Stimulated activated naive CD8-positive, alpha-beta T cell treated with anti-CD3 and anti-CD28 coated beads, Interleukin-15, amount 100 ng/mL, for 72 hours (primary cell): ENCODE results near the gene TRPM4.

Experiments used
- ATAC-seq: fragments of 150-1000 bp; cut with Tn5 transposase; 2 replicates; pipeline ENCODE4 v1.10.0; 2021; ENCODE audit warnings: mild to moderate bottlenecking, moderate library complexity
- DNase-seq, 2 donors: peaks; one replicate each; pipeline ENCODE4 v3.0.0; 2021 to 2022
- H3K27ac Mint-ChIP-seq, 2 donors: one replicate each; pipeline ENCODE4 v1.8.0; 2022; ENCODE audit warnings: mild to moderate bottlenecking in 2 of 2, mixed read lengths in 2 of 2, moderate library complexity in 2 of 2
- H3K27me3 Mint-ChIP-seq: one replicate; pipeline ENCODE4 v1.8.0; 2022; ENCODE audit warnings: mixed read lengths
- H3K4me1 Mint-ChIP-seq: one replicate; pipeline ENCODE4 v1.8.0; 2022; ENCODE audit warnings: mild to moderate bottlenecking, mixed read lengths
- H3K4me3 Mint-ChIP-seq, 2 donors: one replicate each; pipeline ENCODE4 v1.8.0; 2022; ENCODE audit warnings: mild to moderate bottlenecking in 2 of 2, mixed read lengths in 2 of 2, moderate library complexity in 1 of 2
- H3K9me3 Mint-ChIP-seq, 2 donors: one replicate each; pipeline ENCODE4 v1.8.0; 2022; ENCODE audit warnings: mixed read lengths in 2 of 2

TRPM4 gene

DNA sequence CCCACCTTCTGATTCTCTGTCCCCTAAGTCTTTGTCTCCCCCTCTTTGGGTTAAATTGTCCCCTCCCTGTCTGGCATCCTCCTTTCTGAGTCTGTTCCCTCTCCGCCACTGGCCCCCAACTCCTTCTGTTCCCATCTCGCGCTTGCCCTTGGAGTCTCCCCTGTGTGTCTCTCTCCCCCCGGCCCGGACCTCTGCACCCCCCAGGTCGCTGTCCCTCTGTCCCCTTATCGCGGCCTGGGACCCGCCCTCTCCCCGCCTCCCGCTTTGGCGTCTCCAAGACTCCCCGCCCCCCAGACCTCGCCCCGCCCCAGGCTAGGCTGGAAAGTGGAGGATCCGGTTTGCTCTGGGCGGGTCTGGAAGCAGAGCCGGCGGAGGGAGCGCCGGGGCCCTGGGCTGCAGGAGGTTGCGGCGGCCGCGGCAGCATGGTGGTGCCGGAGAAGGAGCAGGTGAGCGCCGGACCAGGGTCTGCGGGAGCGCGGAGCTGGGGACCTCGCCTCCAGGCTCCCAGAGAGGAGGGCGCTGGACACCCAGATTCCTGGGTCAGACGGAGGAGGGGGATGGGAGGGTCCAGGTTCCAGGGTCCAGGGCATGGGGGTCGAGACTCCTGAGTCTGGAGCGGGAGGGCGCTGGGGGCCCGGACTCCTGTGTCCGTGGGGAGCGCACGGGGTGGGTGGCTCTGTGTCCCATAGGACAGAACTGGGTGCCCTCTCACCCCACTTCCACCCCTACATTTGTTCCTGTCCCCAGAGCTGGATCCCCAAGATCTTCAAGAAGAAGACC is at the start of gene TRPM4:
TRPM4 (plus strand) TSS at position 348 of the 780 bp plus-strand sequence; CDS start at position 423, 75 bp downstream.
- H3K9me3 Mint-ChIP-seq = peaks cover 0 to 13% of the 10 kb centered on the region in 2 donors
- H3K27ac Mint-ChIP-seq = no peak within 1 kb of the TSS
- peak within 1 kb of the TSS; percentile 59 to 64 for H3K4me3 Mint-ChIP-seq
- ATAC-seq = peak; percentile 61
- DNase-seq = no peak
- peaks cover 86% of the 10 kb centered on the region for H3K27me3 Mint-ChIP-seq
- peaks cover 8% of the 10 kb centered on the region for H3K4me1 Mint-ChIP-seq

DNA sequence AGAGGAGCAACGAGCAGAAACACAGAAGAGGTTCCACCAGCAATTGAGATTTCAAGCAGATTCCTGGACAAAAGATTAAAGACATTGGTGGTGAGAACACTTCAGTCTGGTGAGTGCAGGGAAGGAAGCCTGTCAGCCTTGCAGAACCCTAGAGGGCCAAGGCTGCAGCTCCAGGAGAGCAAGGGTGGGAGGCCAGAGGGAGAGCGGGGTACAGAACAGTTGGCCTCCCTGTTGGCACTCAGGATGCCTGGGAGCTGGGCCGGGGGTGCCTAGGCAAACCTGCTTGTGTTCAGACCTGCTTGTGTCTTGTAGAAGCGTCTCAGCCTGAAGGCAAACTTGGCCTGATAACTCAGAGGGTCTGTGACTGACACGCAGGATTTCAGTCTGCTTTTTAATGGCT is 48.5 kb upstream of the TRPM4 start:
- Mint-ChIP-seq H3K9me3 (no peaks in the 10 kb centered on the region), H3K27ac (no peak overlapping the region), H3K4me3 (no peak overlapping the region), H3K27me3 (no peaks in the 10 kb centered on the region), H3K4me1 (peaks cover 40% of the 10 kb centered on the region)
- DNase-seq (no peak), ATAC-seq (no peak)

DNA sequence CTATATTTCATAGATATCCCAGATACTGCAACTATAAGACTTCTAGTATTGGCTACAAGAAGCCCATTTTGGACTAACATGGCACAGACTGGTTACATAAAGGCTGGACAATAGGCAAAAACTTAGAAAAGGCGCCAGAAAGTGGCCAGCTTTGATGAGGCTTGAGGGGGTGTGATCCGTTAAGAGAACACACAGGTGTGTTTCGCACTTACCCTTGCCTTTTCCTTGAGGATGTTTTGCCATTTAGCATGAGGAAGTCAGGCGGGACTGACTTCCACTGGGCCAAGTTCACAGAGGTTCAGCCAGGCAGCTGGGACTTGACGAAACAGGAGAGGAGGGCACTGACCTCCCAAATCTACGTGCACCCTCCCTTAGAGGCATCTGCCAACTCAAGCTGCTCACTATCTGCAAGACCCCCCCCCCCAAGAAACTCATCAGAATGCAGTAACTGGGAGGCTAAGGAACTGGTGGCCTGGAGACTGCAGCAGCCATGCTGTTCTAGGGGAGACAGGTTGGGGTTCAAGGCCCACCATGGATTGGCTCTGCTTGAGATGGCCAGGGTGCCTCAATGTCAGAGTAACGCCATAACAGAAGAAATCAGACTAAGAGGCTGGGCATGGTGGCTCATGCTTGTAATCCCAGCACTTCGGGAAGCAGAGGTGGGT is 47.9 kb upstream of the TRPM4 start:
- ATAC-seq (no peak), DNase-seq (no peak)
- Mint-ChIP-seq H3K27me3 (no peaks in the 10 kb centered on the region), H3K27ac (no peak overlapping the region), H3K4me1 (peaks cover 38% of the 10 kb centered on the region), H3K4me3 (no peak overlapping the region), H3K9me3 (no peaks in the 10 kb centered on the region)

DNA sequence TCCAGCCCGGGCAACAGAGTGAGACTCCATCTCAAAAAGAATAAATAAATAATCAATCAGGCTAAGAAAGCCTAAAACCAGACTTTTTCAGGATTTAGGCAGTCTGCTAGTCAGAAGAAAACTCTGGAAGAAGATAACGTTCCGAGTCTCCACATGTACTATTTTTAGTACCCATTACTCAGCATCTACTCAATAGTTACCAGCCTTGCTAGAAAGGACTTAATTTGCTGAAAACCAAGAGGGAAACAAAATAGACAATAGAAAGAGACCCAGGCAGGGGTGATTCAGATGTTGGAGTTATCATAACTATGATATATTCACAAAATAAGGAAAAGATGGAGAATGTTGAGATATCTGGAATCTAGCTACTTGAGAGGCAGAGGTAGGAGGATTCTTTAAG is 47.0 kb upstream of the TRPM4 start:
- Mint-ChIP-seq H3K27me3 (no peaks in the 10 kb centered on the region), H3K9me3 (no peaks in the 10 kb centered on the region), H3K4me1 (peaks cover 39% of the 10 kb centered on the region), H3K27ac (no peak overlapping the region), H3K4me3 (no peak overlapping the region)
- ATAC-seq (no peak), DNase-seq (no peak)

DNA sequence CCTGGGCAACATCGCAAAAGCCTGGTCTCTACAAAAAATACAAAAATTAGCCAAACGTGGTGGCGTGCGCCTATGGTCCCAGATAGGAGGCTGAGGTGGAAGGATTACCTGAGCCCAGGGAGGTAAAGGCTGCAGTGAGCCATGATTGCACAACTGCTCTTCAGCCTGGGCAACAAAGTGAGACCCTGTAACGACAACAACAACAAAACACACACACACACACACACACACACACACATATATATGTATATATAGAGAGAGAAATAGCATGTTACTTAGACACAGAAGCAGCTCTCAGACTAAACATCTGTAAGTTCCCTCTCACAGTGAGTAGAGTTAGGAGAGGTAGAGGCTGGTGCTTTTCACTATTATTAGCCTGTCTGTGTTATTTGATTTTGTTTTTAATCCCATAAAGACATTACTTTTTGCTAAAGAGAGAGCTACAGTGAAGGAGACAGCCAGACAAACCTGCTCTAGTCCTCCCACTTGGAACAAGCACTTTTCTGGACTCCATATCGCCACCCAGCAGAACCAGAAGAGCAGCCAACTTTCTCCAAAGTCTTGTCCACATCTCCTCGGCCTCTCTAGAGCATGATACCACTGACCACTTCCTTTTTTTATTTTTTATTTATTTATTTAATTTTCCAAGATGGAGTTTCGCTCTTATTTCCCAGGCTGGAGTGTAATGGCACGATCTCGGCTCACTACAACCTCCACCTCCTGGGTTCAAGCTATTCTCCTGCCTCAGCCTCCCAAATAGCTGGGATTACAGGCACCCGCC is 46.2 kb upstream of the TRPM4 start:
- ATAC-seq (no peak), DNase-seq (no peak)
- Mint-ChIP-seq H3K27ac (peak overlapping the region in 1 of 2 donors; percentile 22), H3K4me3 (no peak overlapping the region), H3K4me1 (peaks cover 48% of the 10 kb centered on the region), H3K27me3 (no peaks in the 10 kb centered on the region), H3K9me3 (no peaks in the 10 kb centered on the region)

DNA sequence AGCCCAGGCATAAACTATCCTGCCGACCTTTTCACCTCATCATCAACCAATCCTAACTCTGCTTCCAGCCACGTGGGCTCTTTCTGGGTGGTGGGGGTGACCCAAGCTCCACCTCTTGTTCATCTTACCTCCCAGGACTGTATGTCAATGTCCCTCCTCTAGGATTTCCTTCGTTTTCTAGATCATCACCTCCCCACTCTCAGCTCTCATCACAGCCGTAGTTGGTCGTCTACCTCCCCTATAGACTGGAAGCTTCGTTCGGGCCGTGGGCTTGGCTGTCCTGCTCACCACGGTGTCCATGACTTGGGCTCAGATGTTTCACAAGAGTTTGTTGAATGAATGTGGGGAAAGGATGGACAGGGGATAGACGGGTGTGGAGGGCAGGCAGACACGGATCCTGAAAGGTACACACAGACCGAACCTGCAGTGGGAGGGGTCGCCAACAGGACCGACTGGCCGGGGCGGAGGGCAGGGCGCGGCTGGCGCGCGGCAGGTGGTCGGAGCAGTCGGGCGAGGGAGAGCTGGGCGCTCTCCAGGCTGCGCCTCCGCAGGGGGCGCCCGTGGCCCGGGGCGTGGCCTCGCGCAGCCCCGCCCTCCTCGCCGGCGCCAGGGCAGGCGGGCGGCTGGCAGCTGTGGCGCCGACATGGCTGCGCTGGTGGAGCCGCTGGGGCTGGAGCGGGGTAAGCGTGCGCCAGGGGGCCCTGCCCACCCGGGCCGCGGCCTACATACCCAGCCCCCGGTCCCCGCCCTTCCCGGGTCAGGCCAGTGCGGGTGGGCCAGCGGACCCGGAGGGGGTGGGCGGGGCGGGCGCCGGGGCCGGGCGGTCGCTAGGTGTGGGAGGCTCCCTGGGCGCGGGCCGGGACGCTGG is 43.6 kb upstream of the TRPM4 start, which contains the start of gene LIN7B:
LIN7B (plus strand) TSS at position 609 of the 868 bp plus-strand sequence; CDS start at position 644, 35 bp downstream.
- Mint-ChIP-seq H3K27me3 (no peaks in the 10 kb centered on the region), H3K4me3 (peak within 1 kb of the TSS; percentile 86 to 89), H3K4me1 (peaks cover 50% of the 10 kb centered on the region), H3K27ac (peak within 1 kb of the TSS in 1 of 2 donors; percentile 38), H3K9me3 (no peaks in the 10 kb centered on the region)
- ATAC-seq = peak; percentile 78
- peak; percentile 76 to 89 for DNase-seq

DNA sequence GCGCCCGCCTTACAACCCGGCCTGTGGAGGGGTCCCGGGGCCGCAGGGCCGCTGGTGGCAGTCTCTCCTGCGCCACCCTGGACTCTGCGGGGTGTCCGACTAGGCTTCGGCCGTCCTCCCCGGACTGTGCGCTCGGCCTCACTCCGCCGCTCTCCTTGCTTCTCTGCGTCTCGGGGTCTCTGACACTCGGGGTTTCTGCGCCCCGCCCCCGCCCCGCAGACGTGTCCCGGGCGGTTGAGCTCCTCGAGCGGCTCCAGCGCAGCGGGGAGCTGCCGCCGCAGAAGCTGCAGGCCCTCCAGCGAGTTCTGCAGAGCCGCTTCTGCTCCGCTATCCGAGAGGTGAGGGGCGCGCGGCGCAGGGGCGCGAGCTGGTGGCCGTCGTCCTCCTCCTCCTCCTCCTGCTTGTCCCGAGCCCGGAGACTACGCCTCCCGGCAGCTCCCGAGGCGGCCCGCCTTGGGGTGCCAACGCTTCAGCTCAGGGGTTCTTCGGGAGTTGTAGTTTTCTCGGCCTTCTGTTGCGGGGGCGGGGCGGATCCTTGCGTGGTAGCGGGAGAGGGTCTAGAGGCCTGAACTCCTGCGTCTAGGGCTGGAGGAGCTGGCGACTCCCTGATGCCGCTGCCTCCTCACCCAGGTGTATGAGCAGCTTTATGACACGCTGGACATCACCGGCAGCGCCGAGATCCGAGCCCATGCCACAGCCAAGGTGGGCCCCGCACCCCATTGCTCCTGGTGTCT is 42.8 kb upstream of the TRPM4 start:
- DNase-seq = peak; percentile 44 to 48
- no peak for ATAC-seq
- Mint-ChIP-seq H3K27ac (no peak overlapping the region), H3K9me3 (no peaks in the 10 kb centered on the region), H3K27me3 (peaks cover 2% of the 10 kb centered on the region), H3K4me3 (peak overlapping the region; percentile 81 to 84), H3K4me1 (peaks cover 50% of the 10 kb centered on the region)

DNA sequence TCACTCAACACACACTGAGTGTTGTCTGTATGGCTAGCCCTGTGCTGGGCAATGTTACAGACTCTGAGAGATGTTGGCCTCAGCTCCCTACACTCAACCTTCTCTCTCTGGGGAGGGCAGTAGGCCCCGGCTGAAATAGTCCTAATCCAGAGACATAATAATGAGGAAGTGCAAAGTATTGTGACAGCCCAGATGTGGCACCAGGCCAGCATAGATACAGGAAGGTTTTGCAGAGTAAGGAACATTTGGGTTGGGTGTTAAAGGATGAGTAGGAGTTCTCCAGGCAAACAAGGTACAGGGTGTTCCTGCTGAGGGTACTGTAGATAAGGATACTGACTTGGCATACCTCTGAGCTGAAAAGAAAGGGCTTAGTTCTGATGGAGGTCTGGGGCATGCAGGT is 41.0 kb upstream of the TRPM4 start:
- peaks cover 18% of the 10 kb centered on the region for H3K27me3 Mint-ChIP-seq
- no peaks in the 10 kb centered on the region for H3K9me3 Mint-ChIP-seq
- ATAC-seq (no peak), DNase-seq (no peak)
- H3K4me1 Mint-ChIP-seq = peaks cover 63% of the 10 kb centered on the region
- H3K4me3 Mint-ChIP-seq = no peak overlapping the region
- no peak overlapping the region for H3K27ac Mint-ChIP-seq

DNA sequence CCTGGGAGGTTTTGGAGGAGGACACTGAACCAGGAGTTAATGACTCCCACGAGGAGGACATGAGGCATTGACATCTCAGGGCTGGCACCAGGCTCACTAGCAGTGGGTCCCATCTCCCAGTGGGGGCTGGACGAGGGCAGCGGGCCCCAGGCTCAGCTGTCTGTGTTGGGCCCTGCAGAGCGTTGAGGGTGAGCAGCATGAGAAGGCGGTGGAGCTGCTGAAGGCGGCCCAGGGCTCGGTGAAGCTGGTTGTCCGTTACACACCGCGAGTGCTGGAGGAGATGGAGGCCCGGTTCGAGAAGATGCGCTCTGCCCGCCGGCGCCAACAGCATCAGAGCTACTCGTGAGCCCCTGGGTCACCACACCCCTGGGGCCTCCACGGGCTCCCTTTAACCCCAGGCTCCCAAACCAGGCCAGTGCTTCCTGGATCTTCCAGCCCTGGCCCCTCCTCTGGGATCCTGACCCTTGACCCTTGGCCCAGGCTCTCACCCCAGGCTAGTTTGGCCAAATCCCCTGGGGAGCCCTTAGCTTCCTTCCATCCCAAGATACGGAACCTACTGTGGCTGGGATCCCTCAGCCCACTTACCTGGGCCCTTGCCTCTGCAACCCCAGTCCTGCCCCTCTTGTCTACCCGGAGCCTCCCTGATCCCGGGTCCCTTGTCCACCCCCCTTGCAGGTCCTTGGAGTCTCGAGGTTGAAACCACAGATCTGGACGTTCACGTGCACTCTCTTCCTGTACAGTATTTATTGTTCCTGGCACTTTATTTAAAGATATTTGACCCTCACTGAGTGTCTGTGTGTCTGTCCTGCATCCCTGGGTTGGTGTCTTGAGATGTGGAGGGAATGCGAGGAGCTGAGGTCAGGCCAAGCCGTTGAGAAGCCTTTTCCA is 39.7 kb upstream of the TRPM4 start:
- Mint-ChIP-seq H3K27ac (peak overlapping the region; percentile 87 to 97), H3K27me3 (peaks cover 18% of the 10 kb centered on the region), H3K9me3 (no peaks in the 10 kb centered on the region), H3K4me3 (peak overlapping the region; percentile 85 to 96), H3K4me1 (peaks cover 60% of the 10 kb centered on the region)
- DNase-seq = peak in 1 of 2 donors; percentile 17
- no peak for ATAC-seq

DNA sequence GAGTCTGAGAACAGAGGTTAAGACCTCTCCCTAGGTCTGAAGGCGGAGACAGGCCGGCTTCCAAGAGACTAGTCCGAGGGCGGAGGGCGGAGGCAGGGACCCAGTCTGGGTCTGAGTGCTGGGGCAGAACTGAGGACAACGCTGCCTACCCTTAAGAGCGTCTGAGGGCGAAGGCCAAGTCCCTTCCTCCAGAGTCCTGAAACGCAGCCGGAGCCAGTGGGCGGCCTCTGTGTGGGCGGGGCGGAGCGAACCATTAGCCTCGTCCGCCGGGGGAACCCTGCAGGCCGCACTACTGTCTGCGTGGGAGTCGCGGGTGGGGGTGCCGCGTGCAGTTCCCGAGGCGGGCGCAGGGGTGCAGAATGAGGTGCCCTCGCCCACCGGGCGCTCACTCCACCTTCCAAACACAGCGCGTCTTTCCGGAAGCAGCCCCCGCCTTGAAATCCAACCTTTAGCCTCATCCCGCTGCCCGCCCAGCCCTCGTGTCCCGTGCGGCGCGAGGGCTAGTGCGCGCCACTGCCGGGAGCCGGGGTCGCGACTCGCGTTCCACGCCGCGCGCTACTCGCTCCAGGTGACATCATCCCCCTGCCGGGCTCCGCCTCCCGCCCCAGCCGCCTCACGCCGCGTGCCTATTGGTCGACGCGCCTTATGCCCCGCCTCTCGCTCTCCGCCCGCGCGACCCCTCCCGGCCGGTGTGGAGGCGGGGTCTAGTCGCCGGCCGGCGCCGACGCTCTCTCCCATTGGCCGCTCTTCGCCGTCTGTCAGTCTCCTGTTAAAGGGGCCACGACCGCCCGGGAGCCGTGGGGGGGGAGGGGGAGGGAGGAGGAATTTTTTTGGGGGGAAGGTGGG is 38.8 kb upstream of the TRPM4 start, which contains the start of gene C19orf73:
C19orf73 (minus strand) TSS at position 579 of the 846 bp plus-strand sequence; CDS start at position 458, 121 bp downstream.
- peak within 1 kb of the TSS; percentile 85 to 96 for H3K4me3 Mint-ChIP-seq
- DNase-seq (peak; percentile 97 to 98), ATAC-seq (peak; percentile 84)
- H3K27me3 Mint-ChIP-seq = peaks cover 18% of the 10 kb centered on the region
- H3K9me3 Mint-ChIP-seq = no peaks in the 10 kb centered on the region
- peaks cover 51% of the 10 kb centered on the region for H3K4me1 Mint-ChIP-seq
- peak within 1 kb of the TSS; percentile 87 to 97 for H3K27ac Mint-ChIP-seq

DNA sequence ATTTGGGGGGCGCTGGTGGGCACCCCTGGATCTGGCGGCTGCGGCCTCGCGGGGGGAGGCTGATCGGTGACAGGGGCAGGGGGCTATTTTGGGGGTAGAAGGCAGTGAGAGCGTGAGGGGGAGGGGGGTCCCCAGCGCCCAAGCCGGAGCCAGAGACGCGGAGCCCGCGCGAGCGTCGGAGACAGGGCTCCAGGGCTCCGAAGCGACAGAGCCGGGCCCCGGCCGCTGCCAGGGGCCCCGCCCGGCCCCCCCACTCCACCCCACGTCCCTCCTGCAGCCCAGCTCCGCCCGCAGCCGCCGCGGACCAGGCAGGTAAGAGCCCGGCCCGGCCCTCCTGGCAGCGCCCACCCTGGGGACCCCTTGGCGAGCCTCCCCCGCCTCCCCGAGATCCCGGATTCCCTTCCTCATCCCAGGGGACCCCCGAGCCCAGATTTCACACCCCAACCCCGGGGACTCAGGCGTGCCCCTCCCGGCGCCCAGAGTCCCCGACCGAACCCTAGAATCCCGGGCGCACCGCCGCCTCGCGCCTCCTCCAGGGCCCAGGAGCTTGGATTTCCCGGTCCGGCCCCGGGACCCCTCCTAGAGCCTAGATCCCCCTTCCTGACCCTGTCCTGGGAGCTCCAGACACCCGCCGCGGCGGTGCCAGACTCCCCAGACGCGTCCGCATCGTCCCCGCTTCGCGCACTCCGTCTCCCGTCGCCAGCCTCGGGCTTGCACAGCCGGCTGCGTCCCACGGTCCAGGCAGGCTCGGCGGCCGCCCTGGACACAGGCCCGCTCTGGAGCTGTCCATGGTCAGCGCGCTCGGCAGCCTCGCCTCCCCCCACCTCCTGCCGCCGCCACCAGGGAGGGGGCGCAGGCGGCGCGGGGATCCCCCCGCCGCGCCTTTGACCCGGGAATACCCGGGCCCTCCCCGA is 37.9 kb upstream of the TRPM4 start, which contains the start of gene PPFIA3:
PPFIA3 (plus strand) TSS at position 134 of the 914 bp plus-strand sequence. CDS start 8,330 bp downstream, outside the sequence.
- Mint-ChIP-seq H3K4me1 (peaks cover 48% of the 10 kb centered on the region), H3K9me3 (no peaks in the 10 kb centered on the region), H3K27me3 (peaks cover 18% of the 10 kb centered on the region), H3K27ac (peak within 1 kb of the TSS; percentile 87 to 97), H3K4me3 (peak within 1 kb of the TSS; percentile 85 to 96)
- ATAC-seq = no peak
- DNase-seq = peak; percentile 22 to 37

DNA sequence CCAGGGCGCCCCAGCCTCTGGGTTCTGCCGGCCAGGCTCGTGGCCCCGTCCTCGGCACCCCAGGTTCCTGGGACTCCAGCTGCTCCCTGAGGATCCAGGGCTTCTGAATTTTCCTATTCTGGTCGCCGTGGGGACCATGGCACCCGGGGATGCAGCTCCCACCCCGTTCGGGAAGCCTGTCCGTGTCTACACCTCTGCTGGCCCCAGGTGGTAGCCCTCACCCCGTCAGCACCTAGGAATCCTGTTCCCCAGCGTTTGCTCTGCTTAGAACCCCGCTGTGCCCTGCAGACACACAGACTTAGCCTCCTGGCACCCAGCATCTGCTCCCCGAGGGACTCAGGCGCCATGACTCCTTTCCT is 37.3 kb upstream of the TRPM4 start:
- DNase-seq = no peak
- Mint-ChIP-seq H3K4me3 (peak overlapping the region; percentile 49 to 96), H3K27me3 (peaks cover 18% of the 10 kb centered on the region), H3K27ac (peak overlapping the region in 1 of 2 donors; percentile 45), H3K4me1 (peaks cover 43% of the 10 kb centered on the region), H3K9me3 (no peaks in the 10 kb centered on the region)
- no peak for ATAC-seq
